ENCODE measurements around the gene MAP4K1.

MAP4K1 gene

GRCh38 chr19:38626401-38626800 lies 8.6 kb upstream of the MAP4K1 start:
- TF ChIP-seq CTCF (conservative IDR thresholded peaks at IDR 0.05): no peak
- H3K27ac ChIP-seq: no peak overlapping the region

- no peak overlapping the region for H3K27ac ChIP-seq
- no peak for TF ChIP-seq CTCF (conservative IDR thresholded peaks at IDR 0.05)
These were observed 7.1 kb upstream of the MAP4K1 start for GRCh38 chr19:38624822-38625221.

GRCh38 chr19:38619361-38620174 lies 1.8 kb upstream of the MAP4K1 start:
- H3K27ac ChIP-seq: peak overlapping the region; percentile 94
- TF ChIP-seq CTCF (conservative IDR thresholded peaks at IDR 0.05): no peak

- H3K27ac ChIP-seq: peak within 1 kb of the TSS; percentile 94
- no peak for TF ChIP-seq CTCF (conservative IDR thresholded peaks at IDR 0.05)
These were observed 1.0 kb upstream of the MAP4K1 start, which contains the start of gene EIF3K for GRCh38 chr19:38618590-38619360. TSS of gene EIF3K (plus strand) at chr19:38619188. CDS start at chr19:38619269, 81 bp downstream.

GRCh38 chr19:38617283-38617763 lies 430 bp downstream of the MAP4K1 start:
- peak overlapping the region; percentile 94 for H3K27ac ChIP-seq

GRCh38 chr19:38616265-38616664 lies 1.5 kb downstream of the MAP4K1 start:
- no peak overlapping the region for H3K27ac ChIP-seq
- TF ChIP-seq CTCF (conservative IDR thresholded peaks at IDR 0.05): no peak

More at GRCh38 chr19:38617283-38617763, 430 bp downstream of the MAP4K1 start:
- TF ChIP-seq CTCF (conservative IDR thresholded peaks at IDR 0.05): no peak

GRCh38 chr19:38615007-38615581 lies 2.7 kb downstream of the MAP4K1 start:
- no peak for TF ChIP-seq CTCF (conservative IDR thresholded peaks at IDR 0.05)
- H3K27ac ChIP-seq: no peak overlapping the region

All from VCaP (cell line).